Trophoblast cell (in vitro differentiated cells and primary cell): Measurements from ENCODE around the gene NKD1.

Experiments used
- DNase-seq, 2 donors: peaks; one replicate each; pipeline ENCODE4 v3.0.0-alpha.2; 2016
- H2AFZ ChIP-seq: 2 replicates; pipeline ENCODE4 v1.6.1; 2013; ENCODE audit warnings: low read length, moderate library complexity, mild to moderate bottlenecking; ENCODE audit not compliant: insufficient read depth, poor library complexity
- H2AK5ac ChIP-seq: 2 replicates; pipeline ENCODE4 v1.6.1; 2013; ENCODE audit warnings: mild to moderate bottlenecking, low read length
- H2BK120ac ChIP-seq: 2 replicates; pipeline ENCODE4 v1.6.1; 2013; ENCODE audit warnings: low read length, mild to moderate bottlenecking, moderate library complexity; ENCODE audit not compliant: insufficient read depth, poor library complexity
- H2BK12ac ChIP-seq: 2 replicates; pipeline ENCODE4 v1.6.1; 2013; ENCODE audit warnings: mild to moderate bottlenecking, low read length, moderate library complexity
- H2BK5ac ChIP-seq: 2 replicates; pipeline ENCODE4 v1.6.1; 2013; ENCODE audit warnings: low read length, low read depth, moderate library complexity, mild to moderate bottlenecking; ENCODE audit not compliant: poor library complexity
- H3K14ac ChIP-seq: 2 replicates; pipeline ENCODE4 v1.6.1; 2013; ENCODE audit warnings: mild to moderate bottlenecking, low read length
- H3K18ac ChIP-seq: 2 replicates; pipeline ENCODE4 v1.6.1; 2013; ENCODE audit warnings: mild to moderate bottlenecking, low read length
- H3K23ac ChIP-seq: 2 replicates; pipeline ENCODE4 v1.6.1; 2013; ENCODE audit warnings: low read length
- H3K27ac ChIP-seq: 2 replicates; pipeline ENCODE4 v1.5.1; 2013; ENCODE audit warnings: low read depth, mild to moderate bottlenecking, inconsistent platforms, low read length, moderate library complexity
- H3K27me3 ChIP-seq: 2 replicates; pipeline ENCODE4 v1.6.1; 2013; ENCODE audit warnings: inconsistent platforms, mild to moderate bottlenecking, low read length, moderate library complexity; ENCODE audit not compliant: insufficient read depth
- H3K36me3 ChIP-seq, 2 experiments: 1 replicate in 1 of 2; 2 replicates in 1 of 2; pipeline ENCODE4 v1.6.1; 2013; ENCODE audit warnings: low read length in 2 of 2, mild to moderate bottlenecking in 2 of 2, moderate library complexity in 1 of 2; ENCODE audit not compliant: insufficient read depth in 2 of 2, control insufficient read depth in 1 of 2
- H3K4ac ChIP-seq: 2 replicates; pipeline ENCODE4 v1.6.1; 2013; ENCODE audit warnings: low read depth, mild to moderate bottlenecking, low read length, moderate library complexity
- H3K4me1 ChIP-seq, 2 experiments: 1 replicate in 1 of 2; 2 replicates in 1 of 2; pipeline ENCODE4 v1.6.1; 2013; ENCODE audit warnings: low read length in 2 of 2, mild to moderate bottlenecking in 2 of 2, moderate library complexity in 1 of 2; ENCODE audit not compliant: insufficient read depth in 2 of 2, control insufficient read depth in 1 of 2
- H3K4me2 ChIP-seq: 2 replicates; pipeline ENCODE4 v1.6.1; 2013; ENCODE audit warnings: inconsistent platforms, mild to moderate bottlenecking, low read length, moderate library complexity
- H3K4me3 ChIP-seq: 2 replicates; pipeline ENCODE4 v1.5.1; 2013; ENCODE audit warnings: mild to moderate bottlenecking, low read depth, low read length, inconsistent platforms
- H3K79me1 ChIP-seq: one replicate; pipeline ENCODE4 v1.6.1; 2013; ENCODE audit warnings: low read length
- H3K79me2 ChIP-seq: 2 replicates; pipeline ENCODE4 v1.6.1; 2013; ENCODE audit warnings: low read length, mild to moderate bottlenecking; ENCODE audit not compliant: control insufficient read depth, insufficient read depth, poor library complexity
- H3K9ac ChIP-seq: 2 replicates; pipeline ENCODE4 v1.6.1; 2013; ENCODE audit warnings: mild to moderate bottlenecking, low read length
- H3K9me3 ChIP-seq: 2 replicates; pipeline ENCODE4 v1.6.1; 2013; ENCODE audit warnings: low read depth, mild to moderate bottlenecking, control low read depth, inconsistent platforms, low read length; ENCODE audit not compliant: insufficient read depth
- H4K12ac ChIP-seq: 2 replicates; pipeline ENCODE4 v1.6.1; 2013; ENCODE audit warnings: low read depth, mild to moderate bottlenecking, low read length, moderate library complexity
- H4K8ac ChIP-seq: 2 replicates; pipeline ENCODE4 v1.6.1; 2013; ENCODE audit warnings: low read depth, mild to moderate bottlenecking, low read length, moderate library complexity
- H4K91ac ChIP-seq: one replicate; pipeline ENCODE4 v1.6.1; 2013; ENCODE audit warnings: low read depth, mild to moderate bottlenecking, low read length, moderate library complexity
- WGBS: extraction: QIAGEN DNeasy Blood & Tissue Kit; methylation state at CpG from one replicate; pipeline ENCODE4 v1.1.7; 2013; ENCODE audit warnings: missing lambda C conversion rate; ENCODE audit not compliant: insufficient read length, insufficient coverage; ENCODE audit errors: extremely low coverage; 5-methylcytosine and 5-hydroxymethylcytosine counted together

NKD1 gene

DNA sequence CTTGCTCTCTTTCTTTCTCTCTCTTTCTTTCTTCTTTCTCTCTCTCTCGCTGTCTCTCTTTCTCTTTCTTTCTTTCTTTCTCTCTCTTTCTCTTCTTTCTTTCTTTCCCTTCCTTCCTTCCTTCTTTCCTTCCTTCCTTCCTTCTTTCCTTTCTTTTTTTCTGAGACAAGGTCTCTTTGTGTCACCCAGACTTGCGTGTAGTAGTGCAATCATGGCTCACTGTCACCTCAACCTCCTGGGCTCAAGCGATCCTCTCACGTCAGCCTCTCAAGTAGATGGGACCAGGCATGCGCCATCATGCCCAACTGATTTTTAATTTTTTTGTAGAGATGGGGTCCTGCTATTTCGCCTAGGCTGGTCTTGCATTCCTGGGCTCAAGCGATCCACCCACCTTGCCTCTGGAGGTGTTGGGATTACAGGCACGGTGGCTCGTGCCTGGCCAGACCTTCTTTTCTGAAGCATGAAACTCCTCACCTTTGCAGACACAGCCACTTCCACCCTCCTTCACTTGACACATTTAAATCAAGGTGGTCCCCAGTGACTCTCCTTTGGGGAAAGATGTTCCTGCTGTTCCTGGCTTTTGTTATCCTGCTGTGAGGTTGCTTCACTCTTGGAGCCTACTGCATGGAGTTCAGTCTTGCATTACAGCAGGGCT is 26.8 kb upstream of the NKD1 start:
- Histone ChIP-seq H2BK120ac (no peak overlapping the region), H3K27me3 (no peaks in the 10 kb centered on the region), H3K4me3 (no peak overlapping the region), H3K4me1 (no peaks in the 10 kb centered on the region), H3K4ac (no peak overlapping the region), H3K23ac (no peak overlapping the region), H2BK5ac (no peak overlapping the region), H3K36me3 (no peaks in the 10 kb centered on the region), H3K79me2 (no peaks in the 10 kb centered on the region), H4K8ac (no peak overlapping the region), H2AK5ac (no peak overlapping the region), H3K79me1 (no peaks in the 10 kb centered on the region), H4K91ac (no peak overlapping the region), H3K14ac (no peak overlapping the region), H3K27ac (no peak overlapping the region), H3K9ac (no peak overlapping the region), H3K18ac (no peak overlapping the region), H3K9me3 (peaks cover 5% of the 10 kb centered on the region), H3K4me2 (no peak overlapping the region), H2AFZ (no peak overlapping the region), H4K12ac (no peak overlapping the region), H2BK12ac (no peak overlapping the region)
- no CpG with 5 or more reads among the region's 9 CpGs for WGBS
- DNase-seq: no peak

DNA sequence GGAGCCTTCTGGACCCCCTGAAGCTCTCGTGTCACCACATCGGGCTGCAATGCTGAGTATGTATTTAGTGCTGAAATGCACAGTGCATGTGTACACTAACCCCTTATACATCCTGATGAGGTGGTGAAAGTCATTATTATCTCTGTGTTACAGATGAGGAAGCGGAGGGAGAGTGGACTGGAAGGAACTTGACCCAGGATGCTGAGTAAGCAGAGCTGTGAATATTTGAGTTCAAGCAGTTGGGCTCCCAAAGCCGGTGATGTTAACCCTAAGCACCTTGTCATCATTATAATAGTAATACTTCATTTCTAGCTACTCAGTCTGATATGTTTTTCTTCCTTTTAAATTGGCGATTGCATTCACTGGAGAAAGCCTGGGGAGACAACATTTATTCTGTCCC is 25.9 kb upstream of the NKD1 start:
- Histone ChIP-seq H3K27ac (no peak overlapping the region), H3K79me2 (no peaks in the 10 kb centered on the region), H3K14ac (no peak overlapping the region), H3K9me3 (peaks cover 4% of the 10 kb centered on the region), H3K23ac (no peak overlapping the region), H3K36me3 (no peaks in the 10 kb centered on the region), H3K79me1 (no peaks in the 10 kb centered on the region), H2BK12ac (no peak overlapping the region), H3K18ac (no peak overlapping the region), H2BK5ac (no peak overlapping the region), H4K12ac (no peak overlapping the region), H3K4me2 (no peak overlapping the region), H3K27me3 (no peaks in the 10 kb centered on the region), H3K4ac (no peak overlapping the region), H4K8ac (no peak overlapping the region), H3K4me3 (no peak overlapping the region), H3K4me1 (no peaks in the 10 kb centered on the region), H2AFZ (no peak overlapping the region), H4K91ac (no peak overlapping the region), H2AK5ac (no peak overlapping the region), H3K9ac (no peak overlapping the region), H2BK120ac (no peak overlapping the region)
- DNase-seq: no peak
- WGBS: no CpG with 5 or more reads among the region's 5 CpGs

DNA sequence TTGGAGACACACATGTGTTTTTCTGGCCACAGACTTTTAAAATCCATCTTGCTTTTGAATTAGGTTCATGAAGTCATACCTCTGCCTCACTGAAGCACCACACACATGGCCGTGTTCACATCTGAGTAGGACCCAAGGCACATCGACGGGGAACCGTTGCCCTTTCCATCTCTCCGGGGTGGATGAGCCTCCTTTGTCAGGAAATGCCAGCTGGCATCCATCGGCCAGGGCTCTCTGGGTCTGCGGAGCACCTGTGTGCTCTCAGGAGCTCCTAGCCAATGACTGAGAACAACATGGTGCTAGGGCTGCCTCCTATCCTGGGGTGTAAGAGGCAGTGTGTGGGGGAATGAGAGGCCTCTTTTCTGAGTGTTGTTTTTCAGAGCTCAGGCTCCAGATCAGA is 24.5 kb upstream of the NKD1 start:
- Histone ChIP-seq H3K27me3 (no peaks in the 10 kb centered on the region), H2BK120ac (no peak overlapping the region), H2AK5ac (no peak overlapping the region), H3K79me1 (no peaks in the 10 kb centered on the region), H3K9me3 (peaks cover under 1% of the 10 kb centered on the region), H3K4ac (no peak overlapping the region), H2BK12ac (no peak overlapping the region), H3K4me1 (no peaks in the 10 kb centered on the region), H2AFZ (no peak overlapping the region), H3K4me2 (no peak overlapping the region), H4K12ac (no peak overlapping the region), H3K9ac (no peak overlapping the region), H3K4me3 (no peak overlapping the region), H3K27ac (no peak overlapping the region), H3K14ac (no peak overlapping the region), H4K91ac (no peak overlapping the region), H3K36me3 (no peaks in the 10 kb centered on the region), H4K8ac (no peak overlapping the region), H3K79me2 (no peaks in the 10 kb centered on the region), H3K18ac (no peak overlapping the region), H2BK5ac (no peak overlapping the region), H3K23ac (no peak overlapping the region)
- WGBS: no CpG with 5 or more reads among the region's 7 CpGs
- DNase-seq: no peak

DNA sequence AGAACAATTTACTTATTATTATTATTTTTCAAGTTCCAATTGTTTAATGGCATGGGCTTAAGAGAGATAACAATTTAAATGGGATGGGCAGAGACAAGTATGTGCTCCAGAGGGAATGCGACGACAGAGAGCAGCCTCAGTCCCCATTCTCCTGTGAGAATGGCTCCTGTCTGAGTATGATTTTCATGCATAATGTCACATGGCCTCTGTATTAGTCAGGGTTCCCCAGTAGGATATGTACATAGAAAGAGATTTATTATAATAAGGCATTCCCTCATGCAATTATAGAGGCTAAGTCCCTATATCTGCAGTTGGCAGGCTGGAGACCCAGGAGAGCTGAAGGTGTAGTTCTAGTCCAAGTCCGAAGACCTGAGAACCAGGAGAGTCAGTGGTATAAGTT is 22.9 kb upstream of the NKD1 start:
- Histone ChIP-seq H3K27me3 (no peaks in the 10 kb centered on the region), H3K9me3 (peaks cover 3% of the 10 kb centered on the region), H3K4me2 (no peak overlapping the region), H3K4me1 (peaks cover 0 to 2% of the 10 kb centered on the region in 2 experiments), H3K23ac (no peak overlapping the region), H4K12ac (no peak overlapping the region), H3K4ac (no peak overlapping the region), H3K36me3 (no peaks in the 10 kb centered on the region), H2AK5ac (no peak overlapping the region), H3K79me2 (no peaks in the 10 kb centered on the region), H4K91ac (no peak overlapping the region), H3K18ac (no peak overlapping the region), H3K14ac (no peak overlapping the region), H2BK120ac (no peak overlapping the region), H2BK12ac (no peak overlapping the region), H4K8ac (no peak overlapping the region), H3K27ac (no peak overlapping the region), H2BK5ac (no peak overlapping the region), H3K79me1 (no peaks in the 10 kb centered on the region), H3K9ac (no peak overlapping the region), H2AFZ (no peak overlapping the region), H3K4me3 (no peak overlapping the region)
- no CpG with 5 or more reads among the region's 3 CpGs for WGBS
- no peak for DNase-seq
